ENCODE measurements around the gene GAS2L2.

Gene GAS2L2

GRCh38 chr17:35752945-35753764 is at the start of gene GAS2L2:
TSS of gene GAS2L2 (minus strand) at chr17:35753239. CDS start at chr17:35752850, 389 bp downstream.
- no peak for DNase-seq

- no peak for DNase-seq
Observed at GRCh38 chr17:35801583-35802224, 48.7 kb upstream of the GAS2L2 start.

- DNase-seq = no peak
Observed at GRCh38 chr17:35799942-35800341, 46.9 kb upstream of the GAS2L2 start.

GRCh38 chr17:35797918-35798317 is 44.9 kb upstream of the GAS2L2 start:
- no peak for DNase-seq

GRCh38 chr17:35797370-35797769 is 44.3 kb upstream of the GAS2L2 start:
- no peak for DNase-seq

- DNase-seq = no peak
Observed at GRCh38 chr17:35796942-35797341, 43.9 kb upstream of the GAS2L2 start.

- no peak for DNase-seq
Observed at GRCh38 chr17:35795871-35796265, 42.8 kb upstream of the GAS2L2 start.

GRCh38 chr17:35795007-35795870 is 42.2 kb upstream of the GAS2L2 start, which contains the start of gene MMP28:
TSS of gene MMP28 (minus strand) at chr17:35795641. CDS start at chr17:35795377, 264 bp downstream.
- peak; percentile 40 for DNase-seq

- no peak for DNase-seq
Observed at GRCh38 chr17:35793257-35793656, 40.2 kb upstream of the GAS2L2 start.

GRCh38 chr17:35791681-35792350 is 38.8 kb upstream of the GAS2L2 start:
- no peak for DNase-seq

GRCh38 chr17:35790841-35791240 is 37.8 kb upstream of the GAS2L2 start:
- DNase-seq = no peak

GRCh38 chr17:35788477-35789368 is 35.7 kb upstream of the GAS2L2 start:
- DNase-seq = no peak

GRCh38 chr17:35786941-35787432 is 33.9 kb upstream of the GAS2L2 start:
- no peak for DNase-seq

GRCh38 chr17:35784895-35785294 is 31.9 kb upstream of the GAS2L2 start:
- no peak for DNase-seq

GRCh38 chr17:35780950-35781349 is 27.9 kb upstream of the GAS2L2 start:
- no peak for DNase-seq

- DNase-seq = no peak
Observed at GRCh38 chr17:35778641-35779196, 25.7 kb upstream of the GAS2L2 start.

- no peak for DNase-seq
Observed at GRCh38 chr17:35775583-35775982, 22.5 kb upstream of the GAS2L2 start.

GRCh38 chr17:35775039-35775438 is 22.0 kb upstream of the GAS2L2 start:
- no peak for DNase-seq

- DNase-seq = no peak
Observed at GRCh38 chr17:35774499-35774898, 21.5 kb upstream of the GAS2L2 start.

- DNase-seq = no peak
Observed at GRCh38 chr17:35773679-35774425, 20.8 kb upstream of the GAS2L2 start.
